Measurements from ENCODE around the gene CABP7. TPM values are rescaled to one million over a fixed set of nuclear protein-coding genes. Genes with fewer than 3 reads are reported as not detected.

The CABP7 gene
- polyA plus RNA-seq, 1 donor (not counting 4 experiments of a cell fraction or from before 2014, with no cell fraction given), result not detected

- Histone ChIP-seq H4K20me1 (ENCODE audit: control insufficient read depth, extremely low read depth, insufficient read depth, low read length) (no peaks in the 10 kb centered on the region), H3K27ac (ENCODE audit: control insufficient read depth, insufficient read depth, low read length) (no peak overlapping the region), H2AFZ (ENCODE audit: control insufficient read depth, low read length) (no peak overlapping the region), H3K4me1 (ENCODE audit: control insufficient read depth, extremely low read depth, insufficient read depth, low read length) (no peaks in the 10 kb centered on the region), H3K9ac (ENCODE audit: control insufficient read depth, extremely low read depth, insufficient read depth, low read length) (no peak overlapping the region), H3K4me2 (ENCODE audit: control insufficient read depth, extremely low read depth, insufficient read depth, low read depth, low read length) (no peak overlapping the region), H3K9me1 (ENCODE audit: control insufficient read depth, extremely low read depth, insufficient read depth, low read length) (no peaks in the 10 kb centered on the region), H3K79me2 (ENCODE audit: control insufficient read depth, insufficient read depth, low read length) (no peaks in the 10 kb centered on the region), H3K36me3 (ENCODE audit: control insufficient read depth in 2 of 2, extremely low read depth in 1 of 2, insufficient read depth in 2 of 2, low read length in 2 of 2) (no peaks in the 10 kb centered on the region), H3K27me3 (ENCODE audit: control insufficient read depth, extremely low read depth, insufficient read depth, low read length) (no peaks in the 10 kb centered on the region), H3K4me3 (ENCODE audit: control insufficient read depth in 2 of 3, extremely low read depth in 1 of 3, insufficient read depth in 2 of 3, low read depth in 1 of 3, low read length in 3 of 3) (no peak overlapping the region), H3K9me3 (ENCODE audit: control insufficient read depth, low read depth, low read length) (no peaks in the 10 kb centered on the region)
- TF ChIP-seq EZH2 (IDR thresholded peaks at IDR 0.05; ENCODE audit: low read length), result no peak
- no peak for TF ChIP-seq CTCF (optimal IDR thresholded peaks at IDR 0.05 in 1 of 3, IDR thresholded peaks at IDR 0.05 in 1 of 3, conservative IDR thresholded peaks at IDR 0.05 in 1 of 3; ENCODE audit: extremely low read depth in 1 of 3, insufficient read depth in 2 of 3, low read length in 3 of 3)
- dilution Hi-C loops (cut with MboI; ENCODE audit: extremely low pct_ligation_motif_present, low sequenced_read_pairs), result no loop called here
- FAIRE-seq, result no peak
- no peak for DNase-seq (ENCODE audit: low read depth, low spot score)
Observed at GRCh38 chr22:29757096-29757495, 37.3 kb downstream of the CABP7 start.

DNA sequence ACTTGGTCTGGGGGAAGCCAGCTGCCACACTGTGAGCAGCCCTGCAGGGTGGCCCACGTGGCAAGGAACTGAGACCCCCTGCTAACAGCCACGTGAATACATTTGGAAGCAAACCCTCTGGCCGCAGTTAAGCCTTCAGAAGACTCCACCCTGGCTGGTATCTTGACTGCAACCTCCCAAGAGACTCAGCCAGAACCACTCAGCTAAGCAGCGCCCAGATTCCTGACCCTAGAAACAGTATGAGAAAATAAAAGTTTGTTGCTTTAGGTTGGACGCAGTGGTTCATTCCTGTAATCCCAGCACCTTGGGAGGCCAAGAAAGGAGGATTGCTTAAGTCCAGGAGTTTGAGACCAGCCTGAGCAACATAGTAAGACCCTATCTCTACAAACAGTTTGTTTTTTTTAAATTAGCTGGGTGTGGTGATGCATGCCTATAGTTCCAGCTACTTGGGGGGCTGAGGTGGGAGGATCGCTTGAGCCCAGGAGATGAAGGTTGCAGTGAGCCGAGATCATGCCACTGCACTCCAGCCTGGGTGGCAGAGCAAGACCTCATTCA is 38.3 kb downstream of the CABP7 start:
- Histone ChIP-seq H3K9me1 (ENCODE audit: control insufficient read depth, extremely low read depth, insufficient read depth, low read length) (no peaks in the 10 kb centered on the region), H3K4me1 (ENCODE audit: control insufficient read depth, extremely low read depth, insufficient read depth, low read length) (no peaks in the 10 kb centered on the region), H3K4me3 (ENCODE audit: control insufficient read depth in 2 of 3, extremely low read depth in 1 of 3, insufficient read depth in 2 of 3, low read depth in 1 of 3, low read length in 3 of 3) (no peak overlapping the region), H3K79me2 (ENCODE audit: control insufficient read depth, insufficient read depth, low read length) (no peaks in the 10 kb centered on the region), H3K4me2 (ENCODE audit: control insufficient read depth, extremely low read depth, insufficient read depth, low read depth, low read length) (no peak overlapping the region), H3K27me3 (ENCODE audit: control insufficient read depth, extremely low read depth, insufficient read depth, low read length) (no peaks in the 10 kb centered on the region), H3K36me3 (ENCODE audit: control insufficient read depth in 2 of 2, extremely low read depth in 1 of 2, insufficient read depth in 2 of 2, low read length in 2 of 2) (no peaks in the 10 kb centered on the region), H3K27ac (ENCODE audit: control insufficient read depth, insufficient read depth, low read length) (no peak overlapping the region), H2AFZ (ENCODE audit: control insufficient read depth, low read length) (no peak overlapping the region), H3K9ac (ENCODE audit: control insufficient read depth, extremely low read depth, insufficient read depth, low read length) (no peak overlapping the region), H4K20me1 (ENCODE audit: control insufficient read depth, extremely low read depth, insufficient read depth, low read length) (no peaks in the 10 kb centered on the region), H3K9me3 (ENCODE audit: control insufficient read depth, low read depth, low read length) (no peaks in the 10 kb centered on the region)
- dilution Hi-C loops (cut with MboI; ENCODE audit: extremely low pct_ligation_motif_present, low sequenced_read_pairs), result no loop called here
- TF ChIP-seq EZH2 (IDR thresholded peaks at IDR 0.05; ENCODE audit: low read length), result no peak
- TF ChIP-seq CTCF (optimal IDR thresholded peaks at IDR 0.05 in 1 of 3, IDR thresholded peaks at IDR 0.05 in 1 of 3, conservative IDR thresholded peaks at IDR 0.05 in 1 of 3; ENCODE audit: extremely low read depth in 1 of 3, insufficient read depth in 2 of 3, low read length in 3 of 3), result no peak
- DNase-seq (ENCODE audit: low read depth, low spot score) (no peak), FAIRE-seq (no peak)
